GM19328 (cell line): ENCODE data around the gene GORASP1.

Experiments
- ATAC-seq: cut with Tn5 transposase; IDR thresholded peaks from one replicate; pipeline ENCODE4 v1.9.1; 2021; ENCODE audit warnings: mild to moderate bottlenecking, moderate library complexity; ENCODE audit not compliant: unreplicated experiment

Gene GORASP1

DNA sequence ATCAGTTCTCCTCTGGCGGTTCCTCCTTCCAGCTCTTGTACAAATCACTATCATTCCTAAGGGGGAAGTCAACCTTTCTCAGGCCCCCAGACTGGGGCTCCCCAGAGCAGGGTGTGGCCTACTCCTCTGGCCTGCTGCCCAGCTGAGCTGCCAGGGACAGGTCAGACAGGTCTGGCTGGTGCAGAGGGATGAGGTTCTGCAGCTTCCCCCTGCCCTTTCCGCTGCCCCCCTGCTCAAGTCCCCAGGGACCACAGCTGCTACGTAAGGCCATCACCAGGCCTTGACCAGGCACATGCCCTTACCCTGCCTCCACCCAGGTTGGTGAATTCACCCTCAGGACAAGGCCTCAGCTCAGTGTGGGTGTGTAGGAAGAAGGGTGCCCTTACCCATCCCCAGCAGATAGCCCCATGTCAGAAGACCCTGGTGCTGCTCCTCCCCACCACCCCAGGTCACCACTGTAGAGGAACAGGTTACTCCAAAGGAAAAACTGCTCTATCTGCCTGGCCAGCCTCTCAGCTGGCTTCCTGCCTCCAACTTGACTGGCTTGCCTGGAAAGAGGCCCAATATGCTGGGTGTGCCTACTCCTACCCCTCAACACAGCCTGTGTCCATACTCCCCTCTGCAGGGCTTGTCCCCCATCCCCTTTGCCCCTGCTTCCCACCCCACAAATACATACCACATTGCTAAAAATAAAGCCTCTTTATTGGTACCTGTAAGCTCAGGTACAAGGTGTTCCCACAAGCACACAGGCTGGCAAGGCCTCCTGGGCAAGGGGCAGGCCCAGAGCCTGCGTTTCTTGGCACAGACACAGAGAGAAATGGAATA, 34.0 kb upstream of the GORASP1 start:
- no peak for ATAC-seq

DNA sequence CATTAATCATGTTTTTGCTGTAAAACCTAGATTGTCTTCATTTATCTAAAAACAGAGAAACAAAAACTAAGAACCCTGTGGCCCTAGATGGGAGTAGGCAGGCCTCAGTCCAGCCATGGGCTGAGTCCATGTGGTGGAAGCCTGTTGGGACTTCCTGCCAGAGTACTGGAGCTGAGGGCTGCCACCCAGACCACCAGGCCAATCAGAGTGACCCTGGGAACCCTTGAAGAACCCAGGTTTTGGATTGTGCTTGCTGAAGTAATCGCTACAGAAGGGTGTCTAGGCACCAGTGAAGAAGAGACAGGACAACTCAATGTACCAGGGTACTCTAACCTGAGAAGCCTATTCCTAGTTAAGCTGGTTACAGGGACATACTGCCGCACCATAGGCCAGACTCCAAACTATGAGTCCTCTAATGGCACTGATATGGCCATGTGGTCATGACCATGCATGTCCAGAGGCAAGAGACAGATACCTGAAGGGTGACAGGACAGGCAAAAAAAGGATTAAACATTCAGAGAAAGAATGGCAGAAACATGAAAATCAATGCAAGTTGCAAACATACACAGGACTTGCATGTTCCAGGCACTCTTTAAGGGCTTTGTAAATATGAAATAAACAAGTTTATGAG, 33.0 kb upstream of the GORASP1 start:
- ATAC-seq, result no peak

DNA sequence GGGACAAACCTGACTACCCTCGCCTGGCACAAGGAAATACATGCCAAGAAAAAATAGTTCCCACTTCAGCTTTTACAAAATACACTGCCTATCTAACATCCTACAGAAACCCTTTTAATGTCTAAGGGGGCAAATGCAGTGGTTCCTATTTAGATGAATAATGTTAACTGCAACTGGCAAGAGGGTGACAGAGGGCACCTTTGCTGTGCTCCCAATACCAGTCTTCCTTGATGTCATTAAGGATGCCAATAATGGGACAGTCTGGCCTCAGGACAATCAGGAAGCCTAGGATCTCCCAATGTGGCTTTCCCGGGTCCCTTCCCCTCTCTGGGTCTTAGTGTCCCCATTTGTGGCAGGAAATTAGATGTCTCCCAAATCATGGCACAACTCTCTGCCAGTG, 32.0 kb upstream of the GORASP1 start:
- no peak for ATAC-seq

DNA sequence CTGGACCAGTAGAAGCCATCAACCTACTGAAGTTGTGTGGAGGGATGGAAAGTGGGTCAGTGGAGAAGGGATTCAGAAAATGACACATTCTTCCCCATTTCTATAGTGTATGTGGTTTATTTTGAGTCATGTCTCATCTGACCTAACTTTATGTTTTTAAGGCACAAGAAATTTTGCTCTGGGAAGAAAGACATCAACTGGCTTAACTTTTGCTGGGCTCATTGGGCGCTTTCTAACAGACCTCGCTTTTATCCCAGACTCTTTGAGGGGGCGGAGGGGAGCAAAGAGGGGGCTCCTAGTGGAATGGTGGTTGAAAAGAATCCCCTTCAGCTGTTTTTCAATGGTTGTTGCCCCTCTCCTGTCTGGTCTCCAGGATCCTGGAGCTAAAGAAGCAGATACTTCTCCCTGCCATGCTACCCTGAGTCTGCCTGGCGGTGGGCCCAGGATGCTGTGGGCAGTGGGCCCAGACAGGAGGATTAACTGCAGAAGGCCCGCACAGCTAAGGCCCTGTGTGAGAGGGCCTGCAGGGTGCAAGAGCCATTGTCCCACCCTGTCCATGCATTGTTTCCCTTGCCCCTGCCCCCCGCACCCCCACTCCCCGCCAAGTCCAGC, 31.5 kb upstream of the GORASP1 start:
- no peak for ATAC-seq

DNA sequence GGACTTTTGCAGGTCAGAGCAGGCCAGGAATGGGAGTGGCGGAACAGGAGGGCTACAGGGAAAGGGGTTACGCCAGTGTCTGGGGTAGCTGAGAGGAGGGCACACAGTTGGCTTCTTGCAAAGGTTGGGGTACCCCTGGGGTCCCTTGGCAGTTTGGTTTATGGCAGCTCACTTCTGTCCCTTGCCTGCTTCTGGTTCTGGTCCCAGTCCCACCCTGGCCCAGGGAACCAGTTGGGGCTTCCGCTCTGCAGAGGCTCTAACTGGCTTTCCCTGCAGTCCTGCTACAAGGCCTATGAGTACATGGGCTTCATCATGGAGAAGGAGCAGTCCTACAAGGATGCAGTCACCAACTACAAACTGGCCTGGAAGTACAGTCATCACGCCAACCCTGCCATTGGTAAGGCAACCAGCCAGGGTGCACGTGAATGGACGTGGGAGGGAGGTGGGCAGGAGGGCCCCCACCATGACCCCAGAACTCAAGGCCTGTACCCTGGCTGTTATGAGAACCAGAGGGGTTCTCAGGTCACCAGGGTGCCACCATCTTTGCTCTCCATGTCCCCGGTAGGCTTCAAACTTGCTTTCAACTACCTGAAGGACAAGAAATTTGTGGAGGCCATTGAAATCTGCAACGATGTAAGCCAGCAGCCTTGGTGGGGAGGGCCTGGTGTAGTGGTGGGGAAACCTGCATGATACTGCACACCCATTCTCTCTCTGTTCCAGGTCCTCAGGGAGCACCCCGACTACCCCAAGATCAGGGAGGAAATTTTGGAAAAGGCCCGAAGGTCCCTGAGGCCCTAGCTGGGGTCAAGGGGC, 30.8 kb upstream of the GORASP1 start:
- ATAC-seq, result no peak

DNA sequence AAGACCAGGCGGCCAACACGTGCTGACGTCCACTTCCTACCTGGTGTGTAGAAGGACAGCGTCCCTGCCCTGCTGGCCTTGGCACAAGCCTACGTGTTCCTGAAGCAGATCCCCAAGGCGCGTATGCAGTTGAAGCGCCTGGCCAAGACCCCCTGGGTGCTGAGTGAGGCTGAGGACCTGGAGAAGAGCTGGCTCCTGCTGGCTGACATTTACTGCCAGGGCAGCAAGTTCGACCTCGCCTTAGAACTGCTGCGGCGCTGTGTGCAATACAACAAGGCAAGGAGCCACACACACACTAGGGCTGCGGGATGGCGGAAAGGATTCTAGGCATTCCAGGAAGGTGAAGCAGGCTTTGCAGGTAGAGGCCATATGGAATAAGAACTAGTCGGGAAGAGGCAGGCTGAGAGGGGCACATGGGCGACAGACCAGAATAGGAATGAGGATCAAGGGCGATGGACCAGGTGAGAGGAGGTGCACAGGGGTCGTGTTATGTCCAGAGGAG, 30.1 kb upstream of the GORASP1 start:
- no peak for ATAC-seq

DNA sequence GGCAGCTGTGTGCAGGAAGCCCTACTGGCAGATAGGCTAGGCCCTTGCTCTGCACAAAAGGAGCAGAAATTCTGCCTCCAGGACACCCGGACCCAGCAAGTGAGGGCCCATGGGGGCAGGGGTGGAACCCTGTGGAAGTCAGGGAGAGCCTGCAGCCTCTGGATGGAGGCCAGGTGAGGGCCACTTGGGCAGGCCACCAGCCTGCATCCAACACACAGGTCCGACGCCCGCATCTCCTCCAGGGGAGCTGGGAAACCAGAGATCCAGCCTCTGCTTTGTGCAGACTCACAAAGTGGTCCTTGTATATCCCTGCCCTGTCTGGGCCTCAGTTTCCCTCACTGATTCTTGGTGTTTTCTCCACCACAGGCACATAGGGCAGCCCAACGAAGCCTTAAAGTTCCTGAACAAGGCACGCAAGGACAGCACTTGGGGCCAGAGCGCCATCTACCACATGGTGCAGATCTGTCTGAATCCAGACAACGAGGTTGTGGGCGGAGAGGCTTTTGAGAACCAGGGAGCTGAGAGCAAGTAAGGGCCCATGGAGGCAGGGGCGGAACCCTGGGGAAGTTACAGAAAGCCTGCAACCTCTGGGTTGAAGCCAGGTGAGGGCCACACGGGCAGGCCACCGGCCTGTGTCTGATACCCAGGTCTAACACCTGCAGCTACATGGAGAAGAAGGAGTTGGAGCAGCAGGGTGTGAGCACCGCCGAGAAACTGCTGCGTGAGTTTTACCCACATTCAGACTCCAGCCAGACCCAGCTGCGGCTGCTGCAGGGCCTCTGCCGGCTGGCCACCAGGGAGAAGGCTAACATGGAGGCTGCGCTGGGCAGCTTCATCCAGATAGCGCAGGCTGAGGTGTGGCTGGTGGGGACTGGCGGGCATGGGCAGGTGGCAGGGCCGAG, 29.4 kb upstream of the GORASP1 start:
- no peak for ATAC-seq

DNA sequence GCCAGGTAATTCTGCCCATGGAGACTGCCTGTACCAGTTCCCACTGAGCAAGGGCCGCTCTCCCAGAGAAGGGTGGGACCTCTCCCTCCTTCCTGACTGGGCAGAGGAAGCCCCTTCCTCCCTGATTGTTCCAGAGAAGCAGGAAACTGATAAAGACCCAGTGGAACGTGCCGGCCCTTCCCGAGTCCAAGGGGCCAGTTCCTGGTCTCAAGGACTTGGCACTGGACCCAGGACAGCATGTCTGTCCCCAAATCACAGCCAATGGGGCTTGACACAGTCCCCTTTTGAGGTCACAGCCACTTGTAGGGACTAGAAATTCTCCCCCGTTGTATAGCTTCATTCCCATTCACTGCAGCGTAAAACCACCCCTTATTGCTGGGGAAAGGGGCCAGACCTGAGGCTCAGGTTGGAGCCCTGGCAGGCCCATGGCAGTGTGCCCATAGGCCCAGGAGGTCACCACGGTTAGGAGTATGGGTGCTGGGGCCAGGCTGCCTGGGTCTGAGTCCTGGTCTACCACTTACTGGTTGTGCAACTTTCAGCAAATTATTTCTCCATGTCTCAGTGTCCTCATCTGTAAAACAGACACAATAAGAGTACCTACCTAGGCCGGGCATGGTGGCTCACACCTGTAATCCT, 27.9 kb upstream of the GORASP1 start:
- no peak for ATAC-seq

DNA sequence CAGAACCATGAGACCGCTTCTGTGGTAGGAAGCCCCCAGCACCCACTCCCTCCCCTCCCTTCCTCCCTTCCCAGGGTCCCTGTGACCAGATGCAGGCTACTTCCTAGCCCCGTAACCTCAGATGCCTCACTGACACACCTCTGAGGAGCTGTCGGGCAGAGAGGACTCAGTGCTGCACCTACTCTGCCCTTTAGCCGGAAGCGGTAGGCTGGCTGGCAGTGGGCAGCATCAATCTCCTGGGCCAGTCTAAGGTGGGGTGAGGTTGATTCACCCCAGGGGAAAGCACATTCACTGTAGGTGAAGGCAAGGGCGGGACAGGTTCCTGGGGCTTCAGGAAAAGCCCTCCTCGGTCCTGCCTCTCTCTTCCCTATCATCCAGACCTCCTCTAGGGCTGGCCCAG, 26.9 kb upstream of the GORASP1 start:
- ATAC-seq, result no peak

DNA sequence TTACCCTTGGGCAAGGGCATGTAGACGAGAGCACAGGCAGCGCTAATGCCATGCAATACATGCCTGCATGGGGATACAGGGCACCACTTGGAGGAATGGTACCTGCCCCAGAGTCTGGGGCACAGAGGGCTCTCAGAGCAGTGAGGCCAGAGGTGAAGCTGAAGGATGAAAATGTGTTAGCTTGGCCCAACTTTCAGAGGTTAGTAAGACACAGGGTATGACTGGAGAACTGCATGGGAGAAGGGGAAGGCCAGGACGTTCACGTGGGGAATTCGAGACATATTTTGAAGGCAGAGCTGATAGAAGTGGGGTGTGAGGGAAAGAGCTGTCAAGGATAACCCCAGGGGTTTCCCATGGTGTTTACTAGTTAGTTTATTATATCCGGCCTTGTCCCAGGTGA, 26.4 kb upstream of the GORASP1 start:
- ATAC-seq, result no peak

DNA sequence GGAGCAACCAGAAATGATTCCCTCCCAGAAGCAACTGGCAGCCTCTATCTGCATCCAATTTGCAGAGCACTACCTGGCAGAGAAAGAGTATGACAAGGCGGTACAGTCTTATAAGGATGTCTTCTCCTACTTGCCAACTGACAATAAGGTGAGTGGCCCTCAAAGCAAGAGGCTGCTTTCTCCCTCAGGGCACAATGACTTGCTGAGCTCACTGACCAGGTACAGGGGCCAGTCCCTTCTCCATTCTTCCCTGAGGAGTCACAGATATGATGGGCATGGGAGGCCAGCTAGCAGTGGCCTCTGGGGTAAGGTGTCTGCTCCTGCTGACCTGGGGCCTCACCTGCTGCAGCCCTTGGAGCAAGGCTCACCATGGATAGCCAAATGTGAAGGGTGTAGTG, 25.7 kb upstream of the GORASP1 start:
- no peak for ATAC-seq

DNA sequence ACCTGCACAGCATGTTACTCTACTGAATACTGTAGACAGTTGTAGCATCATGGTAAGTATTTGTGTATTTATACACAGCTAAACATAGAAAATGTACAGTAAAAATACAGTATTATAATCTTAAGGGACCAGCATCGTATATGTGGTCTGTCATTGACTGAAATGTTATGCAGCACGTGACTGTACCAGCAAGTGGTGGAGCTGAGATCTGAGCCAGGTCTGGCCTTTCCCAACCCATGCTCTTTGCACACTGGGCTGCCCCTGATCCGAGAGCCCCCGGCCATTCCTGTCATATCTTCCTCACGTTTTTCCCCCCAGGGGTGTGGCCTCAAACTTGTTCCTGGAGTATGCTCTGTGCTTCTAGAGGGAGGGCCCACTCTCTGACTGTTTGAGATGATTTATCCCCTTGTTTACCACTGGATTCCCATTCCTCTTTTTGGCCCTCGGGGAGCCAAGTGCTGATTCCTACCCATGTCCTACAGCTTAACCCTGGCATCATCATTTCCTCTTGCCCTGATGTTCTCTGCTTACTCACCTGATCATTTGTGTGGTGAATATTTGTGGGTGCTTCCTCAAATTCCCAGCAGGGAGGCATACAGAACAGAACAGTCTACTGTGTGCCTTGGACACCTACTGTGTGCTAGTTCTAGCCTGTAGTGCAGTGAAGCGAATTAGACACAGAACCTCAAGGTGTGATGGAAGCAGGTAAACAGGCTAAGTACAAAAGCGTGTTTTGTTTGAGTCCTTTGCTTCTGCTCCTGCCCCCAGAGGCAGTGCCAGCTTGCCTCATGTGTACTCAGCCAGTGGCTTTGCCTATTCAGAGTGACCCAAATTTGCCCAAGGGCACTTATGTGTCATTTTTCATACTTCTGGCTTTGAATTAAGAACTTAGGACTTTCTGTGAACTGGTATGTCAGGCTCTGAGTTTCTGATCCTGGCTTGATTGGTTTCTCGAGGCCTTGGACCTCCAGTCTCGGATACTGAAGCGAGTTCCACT, 25.0 kb upstream of the GORASP1 start:
- ATAC-seq, result no peak

DNA sequence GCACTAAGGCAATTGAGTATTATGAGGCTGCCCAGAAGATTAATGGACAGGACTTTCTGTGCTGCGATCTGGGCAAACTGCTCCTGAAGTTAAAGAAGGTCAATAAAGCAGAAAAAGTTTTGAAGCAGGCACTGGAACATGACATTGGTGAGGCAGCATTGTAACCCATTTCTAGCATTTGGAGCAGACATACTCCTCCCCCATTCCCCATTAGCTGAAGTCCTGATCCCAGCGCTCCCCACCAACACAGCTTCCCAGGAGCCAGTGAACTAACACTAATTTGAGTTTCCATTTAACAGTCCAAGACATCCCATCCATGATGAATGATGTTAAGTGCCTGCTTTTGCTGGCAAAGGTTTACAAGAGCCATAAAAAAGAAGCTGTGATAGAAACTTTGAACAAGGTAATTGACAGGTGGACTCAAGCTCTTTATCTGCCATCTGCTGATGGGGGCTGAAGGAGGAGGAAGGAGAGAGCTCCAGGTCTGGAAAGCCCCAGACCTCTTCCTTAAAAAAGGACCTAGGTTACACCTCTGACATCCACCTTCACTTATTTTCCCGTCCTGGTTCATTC, 23.4 kb upstream of the GORASP1 start:
- ATAC-seq, result no peak

DNA sequence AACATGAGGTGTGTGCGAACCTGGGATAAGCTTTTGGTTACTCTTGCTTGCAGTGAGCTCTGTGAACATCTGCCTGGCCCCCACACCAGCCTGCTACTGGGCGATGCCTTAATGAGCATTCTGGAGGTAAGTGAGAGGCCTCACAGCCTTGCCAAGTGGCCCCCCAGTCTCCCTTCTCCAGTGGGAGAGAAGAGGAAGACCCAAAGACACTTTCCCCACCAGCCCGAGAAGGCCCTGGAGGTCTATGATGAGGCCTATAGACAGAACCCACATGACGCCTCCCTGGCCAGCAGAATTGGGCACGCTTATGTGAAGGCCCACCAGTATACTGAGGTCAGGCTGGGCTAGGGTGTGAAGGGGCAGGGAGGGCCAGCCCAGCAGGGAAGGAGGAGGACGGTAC, 22.6 kb upstream of the GORASP1 start:
- no peak for ATAC-seq

DNA sequence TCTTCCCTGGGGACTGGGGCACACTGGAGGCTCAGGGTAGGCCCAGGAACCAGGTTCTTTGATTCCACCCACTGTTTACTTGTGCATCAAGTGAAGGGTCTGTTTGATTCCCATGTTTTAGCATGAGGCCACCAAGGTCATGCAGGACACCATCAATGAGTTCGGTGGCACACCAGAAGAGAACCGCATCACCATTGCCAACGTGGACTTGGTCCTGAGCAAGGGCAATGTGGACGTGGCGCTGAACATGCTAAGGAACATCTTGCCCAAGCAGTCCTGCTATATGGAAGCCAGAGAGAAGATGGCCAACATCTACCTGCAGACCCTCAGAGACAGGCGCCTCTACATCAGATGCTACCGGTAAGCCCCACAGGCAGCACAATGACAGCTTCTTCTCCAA, 21.5 kb upstream of the GORASP1 start:
- ATAC-seq, result no peak

DNA sequence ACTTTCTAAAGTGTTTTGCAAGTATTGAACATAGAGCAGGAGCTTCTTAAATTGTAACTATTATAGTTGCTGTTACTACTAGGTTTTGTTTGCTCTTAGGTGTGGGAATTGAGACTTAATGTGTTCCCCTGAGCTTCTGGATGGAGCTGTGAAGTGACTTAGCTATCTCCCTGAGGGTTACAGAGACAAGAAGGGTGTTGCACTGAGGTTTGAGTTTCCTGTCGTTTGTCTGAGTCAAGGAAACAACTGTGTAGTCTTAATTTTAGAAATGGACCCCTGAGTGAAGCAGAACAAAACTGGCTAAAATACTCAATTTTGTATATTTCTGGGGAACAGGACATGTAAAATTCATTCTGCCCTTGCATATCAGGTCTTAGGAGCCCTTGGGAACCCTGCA, 20.5 kb upstream of the GORASP1 start:
- no peak for ATAC-seq

DNA sequence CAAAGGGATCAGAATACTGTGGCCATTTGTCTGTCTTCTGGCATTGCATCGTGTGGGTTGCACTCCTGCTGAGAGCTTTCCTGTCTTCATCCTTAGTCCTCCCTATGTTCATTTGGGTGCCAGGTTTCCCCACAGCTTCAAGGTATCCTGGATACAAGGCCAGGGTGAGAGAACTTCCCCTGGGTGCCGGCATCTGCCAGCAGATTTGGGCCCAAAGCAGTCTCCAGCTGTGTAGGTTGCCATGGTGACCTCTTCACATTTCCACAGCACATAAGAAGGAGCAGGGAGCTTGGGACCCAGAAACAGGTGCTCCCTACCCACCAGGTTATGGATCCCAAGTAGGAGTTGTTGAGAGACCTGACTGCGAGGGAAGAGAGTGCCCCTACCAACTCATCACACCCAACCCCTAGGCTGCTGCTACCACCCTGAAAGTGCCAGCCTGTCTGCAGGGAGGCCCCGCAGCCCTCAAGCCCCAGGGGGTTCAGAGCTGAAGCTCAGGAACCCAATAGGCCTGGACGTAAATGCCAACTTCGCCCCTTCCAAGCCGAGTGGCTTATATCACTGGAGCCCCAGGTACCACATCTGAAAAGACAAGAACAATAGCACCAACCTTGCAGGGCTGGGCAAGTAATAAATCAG, 20.0 kb upstream of the GORASP1 start:
- ATAC-seq, result no peak
